Left hindlimb (tissue), 1 donor: Measurements from ENCODE around the gene POPDC3.
A peak's percentile ranks its signal among the peaks of the same experiment; 100 is the strongest.
"Not testable (repeated sequence)": the region's sequence is repeated elsewhere in the genome, so short reads cannot be mapped to it uniquely, and the experiment has no call there.

Experiments used
- DNase-seq: peaks from one replicate; pipeline ENCODE4 v3.0.0-alpha.2; 2018

Gene POPDC3

GRCh38 chr6:105179244-105180065, at the start of gene POPDC3:
TSS of gene POPDC3 (minus strand) at chr6:105180014. CDS start at chr6:105161909, 18,105 bp downstream.
- DNase-seq, result peak; percentile 37

- DNase-seq, result no peak
These were observed 47.5 kb upstream of the POPDC3 start for GRCh38 chr6:105227295-105227767.

- no peak for DNase-seq
These were observed 46.9 kb upstream of the POPDC3 start for GRCh38 chr6:105226598-105227294.

GRCh38 chr6:105223242-105223641, 43.4 kb upstream of the POPDC3 start:
- no peak for DNase-seq

- not testable (repeated sequence) for DNase-seq
These were observed 41.4 kb upstream of the POPDC3 start for GRCh38 chr6:105221219-105221618.

GRCh38 chr6:105220186-105220585, 40.4 kb upstream of the POPDC3 start:
- DNase-seq, result no peak

- DNase-seq, result not testable (repeated sequence)
These were observed 39.4 kb upstream of the POPDC3 start for GRCh38 chr6:105219218-105219617.

GRCh38 chr6:105215506-105215905, 35.7 kb upstream of the POPDC3 start:
- DNase-seq, result no peak

GRCh38 chr6:105214668-105215067, 34.9 kb upstream of the POPDC3 start:
- DNase-seq, result no peak

GRCh38 chr6:105213272-105213671, 33.5 kb upstream of the POPDC3 start:
- DNase-seq, result no peak

- no peak for DNase-seq
These were observed 32.8 kb upstream of the POPDC3 start for GRCh38 chr6:105212587-105212986.

GRCh38 chr6:105211831-105212230, 32.0 kb upstream of the POPDC3 start:
- DNase-seq, result no peak

- DNase-seq, result no peak
These were observed 31.2 kb upstream of the POPDC3 start for GRCh38 chr6:105210932-105211531.

- no peak for DNase-seq
These were observed 30.3 kb upstream of the POPDC3 start for GRCh38 chr6:105209950-105210706.

GRCh38 chr6:105207524-105208269, 27.9 kb upstream of the POPDC3 start:
- no peak for DNase-seq

- no peak for DNase-seq
These were observed 25.0 kb upstream of the POPDC3 start for GRCh38 chr6:105204768-105205167.

GRCh38 chr6:105204331-105204730, 24.5 kb upstream of the POPDC3 start:
- DNase-seq, result no peak

GRCh38 chr6:105202486-105202885, 22.7 kb upstream of the POPDC3 start:
- no peak for DNase-seq

- DNase-seq, result no peak
These were observed 20.4 kb upstream of the POPDC3 start for GRCh38 chr6:105200133-105200730.

GRCh38 chr6:105199711-105200110, 19.9 kb upstream of the POPDC3 start:
- no peak for DNase-seq

GRCh38 chr6:105196076-105196475, 16.3 kb upstream of the POPDC3 start:
- DNase-seq, result no peak

- no peak for DNase-seq
These were observed 14.8 kb upstream of the POPDC3 start for GRCh38 chr6:105194591-105194990.
